Measurements from ENCODE around the gene KIF6. TPM values are rescaled to one million over a fixed set of nuclear protein-coding genes. Genes with fewer than 3 reads are reported as not detected.

The KIF6 gene
- total and polyA plus RNA-seq, 2 of the 8 experiments (the other 6 are each of a cell fraction or from before 2014, with no cell fraction given), result 0.53 to 0.65 TPM

GRCh38 chr6:39558079-39558478, 167.1 kb downstream of the KIF6 start:
- no peaks in the 10 kb centered on the region for H3K23me2 ChIP-seq (ENCODE audit: low read depth, low read length)
- H3K27ac ChIP-seq (ENCODE audit: low read depth, low read length), result no peak overlapping the region
- no peaks in the 10 kb centered on the region for H4K20me1 ChIP-seq (replicated peaks in 1 of 2; ENCODE audit: control insufficient read depth in 1 of 2, insufficient read depth in 2 of 2, low read length in 2 of 2)
- no peak overlapping the region for H3K4me3 ChIP-seq (ENCODE audit: extremely low read depth in 1 of 4, insufficient read depth in 2 of 4, low read depth in 3 of 4, low read length in 4 of 4)
- H2BK12ac ChIP-seq (ENCODE audit: low read depth, low read length), result no peak overlapping the region
- no peak overlapping the region for H3K18ac ChIP-seq (ENCODE audit: extremely low read depth, low read length)
- TF ChIP-seq SIX5 (IDR thresholded peaks at IDR 0.05; ENCODE audit: low read depth, low read length) (no peak), SP4 (IDR thresholded peaks at IDR 0.05; ENCODE audit: low read length) (no peak)
- no peaks in the 10 kb centered on the region for H3K79me2 ChIP-seq (ENCODE audit: control insufficient read depth in 1 of 2, insufficient read depth in 2 of 2, low read length in 2 of 2)
- no peaks in the 10 kb centered on the region for H3K27me3 ChIP-seq (replicated peaks in 1 of 4; ENCODE audit: control insufficient read depth in 3 of 4, extremely low read depth in 1 of 4, insufficient read depth in 3 of 4, low read length in 3 of 4)
- H3K4ac ChIP-seq (replicated peaks; ENCODE audit: insufficient read length, low read depth, low read length), result no peak overlapping the region
- no peak overlapping the region for H4K91ac ChIP-seq (replicated peaks; ENCODE audit: insufficient read length, low read length)
- no peak overlapping the region for H3K9ac ChIP-seq (replicated peaks in 1 of 4; ENCODE audit: extremely low read depth in 1 of 4, low read depth in 3 of 4, low read length in 3 of 4)
- no peak overlapping the region for H3K23ac ChIP-seq (ENCODE audit: insufficient read length)
- H3K9me3 ChIP-seq (ENCODE audit: insufficient read depth in 2 of 2, low read depth in 1 of 2, low read length in 1 of 2), result no peaks in the 10 kb centered on the region
- no peak overlapping the region for H2BK5ac ChIP-seq (ENCODE audit: low read depth, low read length)
- WGBS, 2 experiments (ENCODE audit: extremely low coverage in 1 of 2, insufficient coverage in 1 of 2, insufficient read length in 1 of 2, insufficient replicate concordance in 2 of 2, low coverage in 1 of 2, low lambda C conversion rate in 2 of 2, missing lambda C conversion rate in 1 of 2), result 87% methylated on average over 1 of the region's 1 CpG; no CpG with 5 or more reads in 1 of the 2 experiments
- H2AK5ac ChIP-seq (ENCODE audit: low read depth, low read length), result no peak overlapping the region
- H2BK20ac ChIP-seq (ENCODE audit: low read length), result no peak overlapping the region
- no peak overlapping the region for H2BK120ac ChIP-seq (replicated peaks; ENCODE audit: low read depth, low read length)
- ChIA-PET POLR2A (ENCODE audit: partially characterized antibody) (no interaction called here), CTCF (ENCODE audit: partially characterized antibody) (no interaction called here)
- no peak overlapping the region for H2AFZ ChIP-seq (ENCODE audit: low read length)
- H3K4me2 ChIP-seq (ENCODE audit: insufficient read depth in 1 of 2, low read depth in 2 of 2, low read length in 2 of 2), result no peak overlapping the region
- no peak overlapping the region for H4K5ac ChIP-seq (ENCODE audit: insufficient read length, low read depth, low read length)
- no peak overlapping the region for H3K14ac ChIP-seq (ENCODE audit: insufficient read length)
- H3K36me3 ChIP-seq (ENCODE audit: control insufficient read depth in 2 of 4, insufficient read depth in 4 of 4, low read length in 3 of 4), result no peaks in the 10 kb centered on the region
- peaks cover 2 to 10% (median 5%) of the 10 kb centered on the region in 4 experiments; a peak in 6 of 7 replicates for H3K4me1 ChIP-seq (replicated peaks in 1 of 4; ENCODE audit: control insufficient read depth in 3 of 4, insufficient read depth in 4 of 4, low read length in 3 of 4)
- DNase-seq (ENCODE audit: low read depth in 1 of 2, low spot score in 2 of 2), result no peak
- no peaks in the 10 kb centered on the region for H3K79me1 ChIP-seq (ENCODE audit: low read depth, low read length)
- H2BK15ac ChIP-seq (ENCODE audit: low read length), result no peak overlapping the region
- FAIRE-seq, result no peak
- no peak overlapping the region for H4K8ac ChIP-seq (ENCODE audit: extremely low read depth, insufficient read depth, low read length)
- H3K56ac ChIP-seq (replicated peaks; ENCODE audit: insufficient read length, low read depth, low read length), result no peak overlapping the region

All from H1 (cell line).